CD14-positive monocyte (primary cell): ENCODE measurements around the gene SIK3. TPM values are rescaled to one million over a fixed set of nuclear protein-coding genes. Genes with fewer than 3 reads are reported as not detected.
A peak's percentile ranks its signal among the peaks of the same experiment; 100 is the strongest.

ENCODE experiments used
- DNase-seq, 3 donors: peaks; one replicate each; pipeline ENCODE4 v3.0.0-alpha.2; 2011 to 2022
- H2AFZ ChIP-seq: 2 replicates; pipeline ENCODE4 v1.6.0; 2012; ENCODE audit warnings: mild to moderate bottlenecking, low read depth, low read length, inconsistent platforms; ENCODE audit not compliant: insufficient read depth, poor library complexity, severe bottlenecking
- H3K27ac ChIP-seq, 2 donors: 1 replicate in 1 of 2; 2 replicates in 1 of 2; pipeline ENCODE4 v1.5.1; 2012 to 2013; ENCODE audit warnings: low read length in 2 of 2, control low read depth in 1 of 2, inconsistent platforms in 1 of 2, low read depth in 1 of 2, mild to moderate bottlenecking in 1 of 2
- H3K27me3 ChIP-seq, 2 donors: one replicate each; pipeline versions ENCODE4 v1.6.0 to v1.6.1; 2011 to 2013; ENCODE audit warnings: low read length in 2 of 2; ENCODE audit not compliant: control insufficient read depth in 2 of 2, insufficient read depth in 2 of 2
- H3K36me3 ChIP-seq, 2 donors: replicated peaks in 1 of 2; 1 replicate in 1 of 2; 2 replicates in 1 of 2; pipeline versions ENCODE4 v1.5.1 to v1.6.1; 2012 to 2013; ENCODE audit warnings: low read length in 2 of 2, control low read depth in 1 of 2, inconsistent platforms in 1 of 2, mild to moderate bottlenecking in 1 of 2; ENCODE audit not compliant: insufficient read depth in 2 of 2, control insufficient read depth in 1 of 2
- H3K4me1 ChIP-seq, 2 donors: 1 replicate in 1 of 2; 2 replicates in 1 of 2; pipeline versions ENCODE4 v1.5.1 to v1.6.1; 2012 to 2013; ENCODE audit warnings: low read length in 2 of 2, control low read depth in 1 of 2, inconsistent platforms in 1 of 2, mild to moderate bottlenecking in 1 of 2, moderate library complexity in 1 of 2; ENCODE audit not compliant: insufficient read depth in 2 of 2, control insufficient read depth in 1 of 2
- H3K4me2 ChIP-seq: replicated peaks from 2 replicates; pipeline ENCODE3; 2012; ENCODE audit warnings: low read length, moderate library complexity, mild to moderate bottlenecking; ENCODE audit not compliant: poor library complexity, severe bottlenecking; ENCODE audit errors: extremely low read depth
- H3K4me3 ChIP-seq, 3 experiments: fragments of 200-600 bp in 1 of 3; sonication (generic) in 1 of 3; replicated peaks in 1 of 3; 1 replicate in 2 of 3; 2 replicates in 1 of 3; pipeline ENCODE4 v1.5.1; 2011 to 2013; ENCODE audit warnings: low read length in 3 of 3, mild to moderate bottlenecking in 3 of 3, control low read depth in 2 of 3, low read depth in 2 of 3, inconsistent platforms in 1 of 3, moderate library complexity in 1 of 3
- H3K79me2 ChIP-seq: 2 replicates; pipeline ENCODE4 v1.6.0; 2012; ENCODE audit warnings: mild to moderate bottlenecking, control low read depth, inconsistent platforms, low read length, moderate library complexity; ENCODE audit not compliant: insufficient read depth
- H3K9ac ChIP-seq: 2 replicates; pipeline ENCODE4 v1.6.0; 2017; ENCODE audit warnings: low read length, mild to moderate bottlenecking; ENCODE audit not compliant: insufficient read depth, poor library complexity, severe bottlenecking
- H3K9me3 ChIP-seq, 2 donors: replicated peaks in 1 of 2; 1 replicate in 1 of 2; 2 replicates in 1 of 2; pipeline versions ENCODE4 v1.5.1 to v1.6.1; 2012 to 2013; ENCODE audit warnings: low read length in 2 of 2, control low read depth in 1 of 2; ENCODE audit not compliant: control insufficient read depth in 1 of 2, insufficient read depth in 1 of 2
- H4K20me1 ChIP-seq: 2 replicates; pipeline ENCODE4 v1.6.0; 2012; ENCODE audit warnings: mild to moderate bottlenecking, low read length, control low read depth, moderate library complexity; ENCODE audit not compliant: insufficient read depth
- H3K27ac Mint-ChIP-seq, 7 donors: one replicate each; pipeline ENCODE4 v1.8.0; 2020; ENCODE audit warnings: mild to moderate bottlenecking in 7 of 7, mixed read lengths in 7 of 7, moderate library complexity in 6 of 7, inconsistent platforms in 2 of 7
- H3K27me3 Mint-ChIP-seq, 3 donors: one replicate each; pipeline ENCODE4 v1.8.0; 2021 to 2022; ENCODE audit warnings: low read depth in 3 of 3, mild to moderate bottlenecking in 3 of 3, mixed read lengths in 3 of 3, moderate library complexity in 3 of 3, inconsistent platforms in 1 of 3
- H3K36me3 Mint-ChIP-seq, 2 donors: one replicate each; pipeline ENCODE4 v1.8.0; 2020; ENCODE audit warnings: mixed read lengths in 2 of 2, inconsistent platforms in 1 of 2, mild to moderate bottlenecking in 1 of 2
- H3K4me1 Mint-ChIP-seq: one replicate; pipeline ENCODE4 v1.8.0; 2020; ENCODE audit warnings: mild to moderate bottlenecking, mixed read lengths
- H3K4me3 Mint-ChIP-seq, 2 donors: one replicate each; pipeline ENCODE4 v1.8.0; 2020; ENCODE audit warnings: mild to moderate bottlenecking in 2 of 2, mixed read lengths in 2 of 2, moderate library complexity in 1 of 2
- H3K9me3 Mint-ChIP-seq, 7 donors: one replicate each; pipeline ENCODE4 v1.8.0; 2020 to 2022; ENCODE audit warnings: mixed read lengths in 7 of 7, mild to moderate bottlenecking in 6 of 7, moderate library complexity in 6 of 7, inconsistent platforms in 2 of 7
- CTCF ChIP-seq: fragments of 200-600 bp; IDR thresholded peaks from one replicate; pipeline ENCODE4 v1.8.0; 2022; ENCODE audit warnings: antibody characterized with exemption, mild to moderate bottlenecking
- WGBS: methylation state at CpG from one replicate; pipeline ENCODE4 v1.1.5; 2013; ENCODE audit warnings: missing lambda C conversion rate; ENCODE audit not compliant: insufficient coverage; 5-methylcytosine and 5-hydroxymethylcytosine counted together
- intact Hi-C, 2 donors: fragments of 100-400 bp; cut with micrococcal nuclease; formaldehyde crosslinking; loops; one replicate each; pipeline versions ENCODE4 v1.15.0 to v1.15.1; 2023
- polyA plus RNA-seq, 3 donors: library from polyadenylated mRNA; depleted of rRNA in 1 of 3; unstranded in 2 of 3; stranded (reverse) in 1 of 3; fragments of 300-500 nt in 2 of 3; fragments of >200 nt in 1 of 3; fragmentation: Illumina TruSeq in 2 of 3; gene quantifications; 1 replicate in 2 of 3; 2 replicates in 1 of 3; pipeline ENCODE4 v1.2.3, GENCODE V29; 2012 to 2021

Gene SIK3
- polyA plus RNA-seq, 3 donors = 18.3 to 142 (median 20.0) TPM

- Mint-ChIP-seq H3K27me3 (no peaks in the 10 kb centered on the region), H3K4me3 (no peak overlapping the region), H3K4me1 (peaks cover 84% of the 10 kb centered on the region), H3K36me3 (peaks cover 16 to 24% of the 10 kb centered on the region in 2 donors), H3K9me3 (peaks cover 0 to 2% (median 0%) of the 10 kb centered on the region in 7 donors), H3K27ac (peak overlapping the region; percentile 91 to 99 (median 94))
- peaks cover 2 to 7% of the 10 kb centered on the region in 2 donors for H3K36me3 ChIP-seq
- no peak for DNase-seq
- no peak for TF ChIP-seq CTCF
- H3K9me3 ChIP-seq = no peaks in the 10 kb centered on the region
- WGBS = no CpG with 5 or more reads among the region's 6 CpGs
- H3K4me3 ChIP-seq = no peak overlapping the region
- H2AFZ ChIP-seq = no peak overlapping the region
- peaks cover 74 to 92% of the 10 kb centered on the region in 2 donors for H3K4me1 ChIP-seq
- intact Hi-C loops = loop anchor here in 1 of 2 donors (5.0 kb wide), 1 partner anchor 95 kb away; the partner anchor contains the start of gene SIK3
- no peaks in the 10 kb centered on the region for H3K27me3 ChIP-seq
- H3K79me2 ChIP-seq = peaks cover 89% of the 10 kb centered on the region
- peak overlapping the region in 1 of 2 donors; percentile 87 for H3K27ac ChIP-seq
- H4K20me1 ChIP-seq = peaks cover 8% of the 10 kb centered on the region
- no peak overlapping the region for H3K9ac ChIP-seq
- peak overlapping the region; percentile 31 for H3K4me2 ChIP-seq
Observed at GRCh38 chr11:117002639-117003299, 95.5 kb downstream of the SIK3 start.

GRCh38 chr11:117000014-117000737 is 98.1 kb downstream of the SIK3 start:
- peaks cover 2 to 7% of the 10 kb centered on the region in 2 donors for H3K36me3 ChIP-seq
- intact Hi-C loops = loop anchor here (2.0 to 5.0 kb wide), 2 partner anchors 13 to 97 kb away; partner anchors contain the start of gene SIK3 (in 1 of the 2)
- TF ChIP-seq CTCF = no peak
- Mint-ChIP-seq H3K4me3 (peak overlapping the region in 1 of 2 donors; percentile 73), H3K27ac (peak overlapping the region; percentile 93 to 99 (median 97)), H3K27me3 (peaks cover 0 to 3% (median 0%) of the 10 kb centered on the region in 3 donors), H3K4me1 (peaks cover 63% of the 10 kb centered on the region), H3K9me3 (peaks cover 0 to 2% (median 0%) of the 10 kb centered on the region in 7 donors), H3K36me3 (peaks cover 20 to 21% of the 10 kb centered on the region in 2 donors)
- peaks cover 52 to 66% of the 10 kb centered on the region in 2 donors for H3K4me1 ChIP-seq
- peak overlapping the region in 1 of 3 experiments; percentile 37 for H3K4me3 ChIP-seq
- peak overlapping the region; percentile 17 for H3K9ac ChIP-seq
- peak; percentile 79 to 94 (median 93) for DNase-seq
- H3K79me2 ChIP-seq = peaks cover 90% of the 10 kb centered on the region
- no CpG with 5 or more reads among the region's 1 CpG for WGBS
- peak overlapping the region; percentile 45 for H3K4me2 ChIP-seq
- no peak overlapping the region for H2AFZ ChIP-seq
- H3K9me3 ChIP-seq = no peaks in the 10 kb centered on the region
- peaks cover under 1% of the 10 kb centered on the region for H4K20me1 ChIP-seq
- H3K27me3 ChIP-seq = no peaks in the 10 kb centered on the region
- peak overlapping the region; percentile 87 to 94 for H3K27ac ChIP-seq
